ENCODE measurements around the gene PLXNA2.

GRCh38 chr1:208206092-208206698, 38.0 kb downstream of the PLXNA2 start:
- no peak for TF ChIP-seq EZH2 (IDR thresholded peaks at IDR 0.05; ENCODE audit: insufficient read depth, low read length)
- no peak for TF ChIP-seq CTCF (IDR thresholded peaks at IDR 0.05; ENCODE audit: insufficient read depth, low read depth, low read length)

All from astrocyte (in vitro differentiated cells and primary cell).